Measurements from ENCODE around the gene TMEM170A. TPM values are rescaled to one million over a fixed set of nuclear protein-coding genes. Genes with fewer than 3 reads are reported as not detected.

TMEM170A gene
- polyA plus RNA-seq, 1 donor (not counting 4 experiments of a cell fraction or from before 2014, with no cell fraction given), result 22.1 TPM

- H4K20me1 ChIP-seq (ENCODE audit: control insufficient read depth, extremely low read depth, insufficient read depth, low read length), result no peaks in the 10 kb centered on the region
- no peak overlapping the region for H3K9ac ChIP-seq (ENCODE audit: control insufficient read depth, extremely low read depth, insufficient read depth, low read length)
- no peaks in the 10 kb centered on the region for H3K9me3 ChIP-seq (ENCODE audit: control insufficient read depth, low read depth, low read length)
- H3K4me1 ChIP-seq (ENCODE audit: control insufficient read depth, extremely low read depth, insufficient read depth, low read length), result peaks cover 4% of the 10 kb centered on the region
- H3K4me3 ChIP-seq (ENCODE audit: control insufficient read depth in 2 of 3, extremely low read depth in 1 of 3, insufficient read depth in 2 of 3, low read depth in 1 of 3, low read length in 3 of 3), result no peak overlapping the region
- H3K4me2 ChIP-seq (ENCODE audit: control insufficient read depth, extremely low read depth, insufficient read depth, low read depth, low read length), result no peak overlapping the region
- TF ChIP-seq CTCF (optimal IDR thresholded peaks at IDR 0.05 in 1 of 3, IDR thresholded peaks at IDR 0.05 in 1 of 3, conservative IDR thresholded peaks at IDR 0.05 in 1 of 3; ENCODE audit: extremely low read depth in 1 of 3, insufficient read depth in 2 of 3, low read length in 3 of 3), result no peak
- no peak overlapping the region for H2AFZ ChIP-seq (ENCODE audit: control insufficient read depth, low read length)
- FAIRE-seq, result no peak
- dilution Hi-C loops (cut with MboI; ENCODE audit: extremely low pct_ligation_motif_present, low sequenced_read_pairs), result no loop called here
- no peak for DNase-seq (ENCODE audit: low read depth, low spot score)
- no peaks in the 10 kb centered on the region for H3K79me2 ChIP-seq (ENCODE audit: control insufficient read depth, insufficient read depth, low read length)
- H3K36me3 ChIP-seq (ENCODE audit: control insufficient read depth in 2 of 2, extremely low read depth in 1 of 2, insufficient read depth in 2 of 2, low read length in 2 of 2), result no peaks in the 10 kb centered on the region
- no peaks in the 10 kb centered on the region for H3K27me3 ChIP-seq (ENCODE audit: control insufficient read depth, extremely low read depth, insufficient read depth, low read length)
- peak overlapping the region; percentile 36 for H3K27ac ChIP-seq (ENCODE audit: control insufficient read depth, insufficient read depth, low read length)
- H3K9me1 ChIP-seq (ENCODE audit: control insufficient read depth, extremely low read depth, insufficient read depth, low read length), result no peaks in the 10 kb centered on the region
Measured at GRCh38 chr16:75402159-75402820, 62.2 kb downstream of the TMEM170A start.

GRCh38 chr16:75401691-75402090, 62.8 kb downstream of the TMEM170A start:
- Histone ChIP-seq H3K9me1 (ENCODE audit: control insufficient read depth, extremely low read depth, insufficient read depth, low read length) (no peaks in the 10 kb centered on the region), H3K27ac (ENCODE audit: control insufficient read depth, insufficient read depth, low read length) (peak overlapping the region; percentile 36)

More at GRCh38 chr16:75401691-75402090, 62.8 kb downstream of the TMEM170A start:
- no peak overlapping the region for H3K9ac ChIP-seq (ENCODE audit: control insufficient read depth, extremely low read depth, insufficient read depth, low read length)
- H3K36me3 ChIP-seq (ENCODE audit: control insufficient read depth in 2 of 2, extremely low read depth in 1 of 2, insufficient read depth in 2 of 2, low read length in 2 of 2), result no peaks in the 10 kb centered on the region
- no peaks in the 10 kb centered on the region for H3K79me2 ChIP-seq (ENCODE audit: control insufficient read depth, insufficient read depth, low read length)
- dilution Hi-C loops (cut with MboI; ENCODE audit: extremely low pct_ligation_motif_present, low sequenced_read_pairs), result no loop called here
- no peaks in the 10 kb centered on the region for H3K9me3 ChIP-seq (ENCODE audit: control insufficient read depth, low read depth, low read length)
- FAIRE-seq (no peak), DNase-seq (ENCODE audit: low read depth, low spot score) (no peak)
- H3K27me3 ChIP-seq (ENCODE audit: control insufficient read depth, extremely low read depth, insufficient read depth, low read length), result no peaks in the 10 kb centered on the region
- no peak overlapping the region for H3K4me3 ChIP-seq (ENCODE audit: control insufficient read depth in 2 of 3, extremely low read depth in 1 of 3, insufficient read depth in 2 of 3, low read depth in 1 of 3, low read length in 3 of 3)
- no peak overlapping the region for H3K4me2 ChIP-seq (ENCODE audit: control insufficient read depth, extremely low read depth, insufficient read depth, low read depth, low read length)
- H3K4me1 ChIP-seq (ENCODE audit: control insufficient read depth, extremely low read depth, insufficient read depth, low read length), result peaks cover 4% of the 10 kb centered on the region
- no peaks in the 10 kb centered on the region for H4K20me1 ChIP-seq (ENCODE audit: control insufficient read depth, extremely low read depth, insufficient read depth, low read length)
- TF ChIP-seq EZH2 (IDR thresholded peaks at IDR 0.05; ENCODE audit: low read length), result no peak
- TF ChIP-seq CTCF (optimal IDR thresholded peaks at IDR 0.05 in 1 of 3, IDR thresholded peaks at IDR 0.05 in 1 of 3, conservative IDR thresholded peaks at IDR 0.05 in 1 of 3; ENCODE audit: extremely low read depth in 1 of 3, insufficient read depth in 2 of 3, low read length in 3 of 3), result no peak
- no peak overlapping the region for H2AFZ ChIP-seq (ENCODE audit: control insufficient read depth, low read length)

Measured in keratinocyte (primary cell).